MM.1S (cell line): ENCODE results near the gene PRPF6.

Source experiments
- DNase-seq: peaks from one replicate; pipeline ENCODE4 v3.0.0-alpha.2; 2015
- H2AFZ ChIP-seq: fragments of 300-600 bp; sonication (generic); 2 replicates; pipeline ENCODE4 v1.6.0; 2016; ENCODE audit warnings: antibody characterized with exemption, low read length
- H3F3A ChIP-seq: fragments of 300-600 bp; sonication (generic); 2 replicates; pipeline ENCODE4 v1.6.1; 2016; ENCODE audit warnings: mild to moderate bottlenecking, antibody characterized with exemption, low read length, moderate library complexity, mixed read lengths; ENCODE audit not compliant: insufficient read depth
- H3K27ac ChIP-seq: fragments of 300-600 bp; sonication (generic); 2 replicates; pipeline ENCODE4 v1.5.1; 2016; ENCODE audit warnings: mild to moderate bottlenecking, low read length
- H3K27me3 ChIP-seq: fragments of 300-600 bp; sonication (generic); replicated peaks from 2 replicates; pipeline ENCODE4 v1.6.0; 2016; ENCODE audit warnings: low read length; ENCODE audit not compliant: insufficient read depth
- H3K36me3 ChIP-seq: fragments of 300-600 bp; sonication (generic); replicated peaks from 2 replicates; pipeline ENCODE4 v1.6.1; 2016; ENCODE audit warnings: mild to moderate bottlenecking, low read length, mixed read lengths; ENCODE audit not compliant: insufficient read depth
- H3K4me1 ChIP-seq: fragments of 300-600 bp; sonication (generic); 2 replicates; pipeline ENCODE4 v1.6.1; 2016; ENCODE audit warnings: low read length, mixed read lengths
- H3K4me2 ChIP-seq: fragments of 300-600 bp; sonication (generic); 2 replicates; pipeline ENCODE4 v1.6.0; 2016; ENCODE audit warnings: low read depth, low read length
- H3K4me3 ChIP-seq: fragments of 300-600 bp; sonication (generic); 2 replicates; pipeline ENCODE4 v1.5.1; 2016; ENCODE audit warnings: low read length, mixed read lengths
- H3K79me2 ChIP-seq: fragments of 300-600 bp; sonication (generic); 2 replicates; pipeline ENCODE4 v1.6.1; 2016; ENCODE audit warnings: mixed run types, low read length, mixed read lengths
- H3K9ac ChIP-seq: fragments of 300-600 bp; sonication (generic); 2 replicates; pipeline ENCODE4 v1.6.1; 2016; ENCODE audit warnings: low read length, mixed read lengths
- H3K9me2 ChIP-seq: fragments of 300-600 bp; sonication (generic); replicated peaks from 2 replicates; pipeline ENCODE4 v1.6.1; 2016; ENCODE audit warnings: mild to moderate bottlenecking, low read length, mixed read lengths; ENCODE audit not compliant: insufficient read depth
- H3K9me3 ChIP-seq: fragments of 300-600 bp; sonication (generic); replicated peaks from 2 replicates; pipeline ENCODE4 v1.6.1; 2016; ENCODE audit warnings: mild to moderate bottlenecking, low read length, mixed read lengths; ENCODE audit not compliant: insufficient read depth
- H4K20me1 ChIP-seq: fragments of 300-600 bp; sonication (generic); 2 replicates; pipeline ENCODE4 v1.6.1; 2016; ENCODE audit warnings: mild to moderate bottlenecking, low read length, moderate library complexity, mixed read lengths; ENCODE audit not compliant: insufficient read depth
- CTCF ChIP-seq: fragments of 300-600 bp; sonication (generic); IDR thresholded peaks from 2 replicates; pipeline ENCODE4 v1.5.1; 2016; ENCODE audit warnings: antibody characterized with exemption, low read length, mixed read lengths
- EZH2 ChIP-seq: fragments of 300-600 bp; sonication (generic); optimal IDR thresholded peaks from 2 replicates; pipeline ENCODE3; 2017; ENCODE audit warnings: low read depth, mild to moderate bottlenecking, antibody characterized with exemption, low read length, mixed read lengths
- EZH2phosphoT487 ChIP-seq: fragments of 300-600 bp; sonication (generic); IDR thresholded peaks from 2 replicates; pipeline ENCODE4 v1.6.1; 2018; ENCODE audit warnings: antibody characterized with exemption, low read length

Gene PRPF6

DNA sequence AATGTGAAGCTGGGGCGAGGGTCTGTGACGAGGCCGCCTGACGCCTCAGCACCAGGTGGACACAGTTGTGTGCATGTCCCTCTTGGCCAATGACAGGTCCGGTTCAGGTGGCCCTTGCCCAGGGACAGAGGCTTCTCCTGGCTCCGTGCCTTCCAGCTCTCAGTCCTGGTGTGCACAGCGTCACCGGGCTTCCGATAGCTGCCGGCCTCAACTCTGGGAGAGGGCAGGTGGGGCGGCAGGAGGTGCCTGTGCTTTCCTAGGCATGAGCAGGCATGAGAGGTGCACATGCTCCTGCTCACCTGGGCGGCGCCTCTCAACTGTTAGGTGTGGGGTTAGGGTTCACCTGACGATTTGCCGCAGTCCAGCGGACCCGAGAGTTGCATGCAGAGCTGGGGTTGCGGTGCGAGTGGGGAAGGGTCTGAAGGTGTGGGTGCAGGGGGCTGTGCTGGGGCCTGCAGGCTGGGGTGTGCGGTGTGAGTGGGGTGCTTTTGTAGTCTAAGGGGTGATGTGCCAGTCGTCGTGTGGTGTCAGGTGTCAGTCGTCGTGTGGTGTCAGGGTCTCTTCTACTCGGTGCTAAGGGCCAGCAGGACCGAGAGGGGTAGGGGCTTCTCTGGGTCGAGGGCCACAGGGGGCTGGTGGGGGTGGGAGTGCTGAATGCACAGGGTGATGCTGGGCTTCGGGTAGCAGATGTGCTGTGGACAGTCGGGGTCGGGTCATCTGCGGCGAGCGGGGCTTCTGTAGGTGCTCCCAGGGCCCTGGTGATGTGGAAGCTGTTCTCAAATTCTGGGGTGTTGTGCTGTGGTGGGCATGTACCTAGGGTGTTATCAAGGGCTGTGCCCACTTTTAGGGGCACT, 72.3 kb downstream of the PRPF6 start:
- Histone ChIP-seq H3K36me3 (no peaks in the 10 kb centered on the region), H3K79me2 (no peaks in the 10 kb centered on the region), H3K9me3 (no peaks in the 10 kb centered on the region), H3K4me1 (no peaks in the 10 kb centered on the region), H3K27me3 (peaks cover 64% of the 10 kb centered on the region), H3K9ac (no peak overlapping the region), H3K9me2 (no peaks in the 10 kb centered on the region), H2AFZ (no peak overlapping the region), H4K20me1 (no peaks in the 10 kb centered on the region), H3F3A (no peaks in the 10 kb centered on the region), H3K27ac (no peak overlapping the region), H3K4me3 (no peak overlapping the region), H3K4me2 (no peak overlapping the region)
- no peak for TF ChIP-seq CTCF
- TF ChIP-seq EZH2phosphoT487: no peak
- TF ChIP-seq EZH2: no peak
- no peak for DNase-seq

DNA sequence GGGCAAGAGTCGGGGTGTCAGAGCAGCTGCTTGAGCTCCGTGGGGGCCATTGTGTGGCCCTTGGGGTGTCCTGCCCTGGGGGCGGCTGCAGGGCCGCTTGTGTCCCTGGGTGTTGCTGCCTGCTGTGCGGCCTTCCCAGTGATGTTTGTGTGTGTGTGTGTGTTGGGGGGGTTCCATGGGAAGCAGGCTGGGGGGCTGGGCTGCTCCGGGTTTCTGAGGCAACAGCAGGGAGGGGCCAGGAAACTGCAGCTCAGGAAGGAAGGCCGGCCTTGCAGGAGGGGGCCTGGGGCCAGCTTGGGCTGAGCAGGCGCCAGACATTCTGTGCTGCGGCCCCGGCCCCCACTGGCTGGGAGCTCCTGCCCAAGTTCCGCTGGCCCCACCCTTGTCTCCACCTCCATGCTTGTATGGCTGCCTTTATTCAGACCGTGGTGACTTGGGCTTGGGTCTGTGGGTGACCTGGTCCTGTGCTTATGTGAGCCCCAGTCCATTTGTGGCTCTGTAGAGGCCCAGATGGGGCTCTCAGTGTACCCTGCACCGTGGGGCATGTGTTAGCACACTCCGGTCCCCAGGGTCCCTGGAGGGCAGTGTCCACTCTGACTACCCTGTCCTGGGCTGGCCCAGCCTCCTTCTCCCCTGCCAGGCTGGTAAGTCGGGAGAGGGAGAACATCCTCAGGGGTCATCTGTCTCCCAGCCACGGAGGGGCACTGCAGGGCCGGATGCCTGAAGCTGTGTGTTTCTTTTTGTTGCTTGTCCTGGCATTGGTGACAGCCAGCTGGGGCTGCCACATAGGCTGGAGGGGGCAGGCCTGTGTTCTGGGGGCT, 73.1 kb downstream of the PRPF6 start:
- H3K4me1 ChIP-seq: no peaks in the 10 kb centered on the region

DNA sequence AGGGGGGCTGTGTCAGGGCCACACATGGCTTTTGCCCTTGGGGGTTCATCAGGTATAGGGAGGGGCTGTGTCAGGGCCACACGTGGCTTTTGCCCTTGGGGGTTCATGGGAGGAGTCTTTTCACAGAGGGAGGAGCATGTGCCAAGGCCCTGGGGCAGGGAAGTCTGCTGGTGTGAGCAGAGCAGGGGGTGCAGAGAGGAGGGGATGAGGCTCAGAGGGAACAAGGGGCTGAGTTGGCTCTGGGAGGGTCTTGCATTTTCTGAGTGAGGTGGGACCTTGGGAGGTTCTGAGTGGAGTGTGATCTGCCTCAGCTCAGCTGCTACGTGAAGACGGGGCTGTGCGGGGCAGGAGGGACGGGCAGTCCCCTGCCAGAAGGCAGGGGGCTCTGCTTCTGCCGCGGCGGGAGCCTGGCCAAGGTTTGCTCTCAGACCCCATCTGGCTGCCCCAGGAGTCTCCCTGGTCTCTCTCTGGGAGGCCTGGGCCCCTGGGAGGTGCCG, 74.5 kb downstream of the PRPF6 start:
- Histone ChIP-seq H3K9me2 (no peaks in the 10 kb centered on the region), H3K4me1 (no peaks in the 10 kb centered on the region), H3F3A (no peaks in the 10 kb centered on the region), H3K9me3 (no peaks in the 10 kb centered on the region), H3K27ac (no peak overlapping the region), H3K4me3 (no peak overlapping the region), H3K79me2 (no peaks in the 10 kb centered on the region), H3K4me2 (no peak overlapping the region), H3K27me3 (peaks cover 71% of the 10 kb centered on the region), H3K9ac (no peak overlapping the region), H3K36me3 (no peaks in the 10 kb centered on the region), H4K20me1 (no peaks in the 10 kb centered on the region), H2AFZ (no peak overlapping the region)
- no peak for TF ChIP-seq EZH2
- TF ChIP-seq EZH2phosphoT487: no peak
- no peak for DNase-seq

More for the DNA sequence above, 73.1 kb downstream of the PRPF6 start:
- TF ChIP-seq EZH2 (no peak), CTCF (peak; percentile 21)
- no peak for DNase-seq
- Histone ChIP-seq H3K27me3 (peaks cover 64% of the 10 kb centered on the region), H3K27ac (no peak overlapping the region), H3K9me3 (no peaks in the 10 kb centered on the region), H3K36me3 (no peaks in the 10 kb centered on the region), H4K20me1 (no peaks in the 10 kb centered on the region), H3F3A (no peaks in the 10 kb centered on the region), H3K4me2 (no peak overlapping the region), H3K9me2 (no peaks in the 10 kb centered on the region), H3K9ac (no peak overlapping the region), H3K79me2 (no peaks in the 10 kb centered on the region), H2AFZ (no peak overlapping the region), H3K4me3 (no peak overlapping the region)
